GM06990 (cell line): ENCODE results near the gene USF2.
A peak's percentile ranks its signal among the peaks of the same experiment; 100 is the strongest.

Experiments
- DNase-seq: peaks from one replicate; pipeline ENCODE4 v3.0.0-alpha.2; 2011; ENCODE audit not compliant: insufficient read length; ENCODE audit errors: extremely low read depth
- H3K27me3 ChIP-seq: replicated peaks from 2 replicates; pipeline ENCODE4 v1.6.0; 2011; ENCODE audit warnings: low read length; ENCODE audit not compliant: control insufficient read depth, insufficient read depth
- H3K36me3 ChIP-seq: 2 replicates; pipeline ENCODE4 v1.5.1; 2011; ENCODE audit warnings: low read length; ENCODE audit not compliant: control insufficient read depth, insufficient read depth
- H3K4me3 ChIP-seq: replicated peaks from 2 replicates; pipeline ENCODE4 v1.5.1; 2011; ENCODE audit warnings: low read depth, mild to moderate bottlenecking, control low read depth, low read length
- TF ChIP-seq, protein P1 (sequence below): IDR thresholded peaks from 2 replicates; pipeline ENCODE4 v1.5.1; 2011; ENCODE audit warnings: low read length, control low read depth, mild to moderate bottlenecking, inconsistent platforms; ENCODE audit not compliant: insufficient read depth, poor library complexity, severe bottlenecking

The USF2 gene

DNA sequence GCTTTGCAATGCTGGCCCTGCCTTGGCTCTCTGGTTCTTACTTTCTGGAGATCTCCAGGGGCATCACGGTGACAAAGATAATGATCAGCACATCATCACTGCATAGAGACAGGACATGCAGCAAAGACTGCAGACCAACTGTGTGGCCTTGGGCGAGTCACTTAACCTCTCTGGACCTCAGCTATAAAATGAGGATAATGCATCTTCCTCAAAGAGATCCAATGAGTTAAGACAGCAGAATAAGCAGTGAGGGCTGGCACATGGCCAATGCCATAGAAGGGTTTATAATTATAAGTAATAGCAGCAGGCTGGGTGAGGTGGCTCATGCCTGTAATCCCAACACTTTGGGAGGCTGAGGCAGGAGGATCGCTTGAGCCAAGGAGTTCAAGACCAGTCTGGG, 25.6 kb downstream of the USF2 start:
- DNase-seq: no peak

DNA sequence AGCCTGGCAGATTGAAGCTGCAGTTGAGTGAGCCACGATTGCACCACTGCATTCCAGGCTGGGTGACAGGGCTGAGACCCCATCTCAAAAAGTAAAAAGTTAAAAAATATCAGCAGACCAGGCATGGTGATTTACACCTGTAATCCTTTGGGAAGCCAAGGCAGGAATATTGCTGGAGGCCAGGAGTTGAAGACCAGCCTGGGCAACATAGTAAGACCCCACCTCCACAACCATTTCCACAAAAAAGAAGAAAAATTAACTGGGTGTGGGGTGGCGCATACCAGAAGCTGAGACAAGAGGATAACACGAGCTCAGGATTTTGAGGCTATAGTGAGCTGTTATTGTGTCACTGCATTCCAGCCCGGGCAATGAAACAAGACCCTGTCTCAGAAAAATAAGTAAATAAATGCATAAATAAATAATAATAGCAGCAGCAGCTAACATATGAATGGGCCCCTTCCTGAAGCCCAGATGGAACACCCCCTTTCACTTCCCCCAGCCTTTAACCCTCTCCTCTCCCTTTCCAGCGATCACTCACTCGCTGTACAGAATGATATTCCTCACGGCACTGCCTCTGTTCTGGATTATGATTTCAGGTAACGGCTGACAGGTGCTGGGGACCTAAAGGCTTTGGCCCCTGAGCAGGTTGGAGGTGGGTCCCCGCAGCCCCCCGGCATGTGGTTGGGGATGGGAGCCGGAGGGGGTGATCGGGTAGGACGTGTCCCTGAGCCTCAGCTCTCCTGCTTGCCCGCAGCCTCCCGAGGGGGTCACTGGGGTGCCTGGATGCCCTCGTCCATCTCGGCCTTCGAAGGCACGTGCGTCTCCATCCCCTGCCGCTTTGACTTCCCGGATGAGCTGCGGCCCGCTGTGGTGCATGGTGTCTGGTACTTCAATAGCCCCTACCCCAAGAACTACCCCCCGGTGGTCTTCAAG, 26.4 kb downstream of the USF2 start:
- Histone ChIP-seq H3K4me3 (no peak overlapping the region), H3K27me3 (no peaks in the 10 kb centered on the region), H3K36me3 (no peaks in the 10 kb centered on the region)
- TF ChIP-seq, protein P1, sequence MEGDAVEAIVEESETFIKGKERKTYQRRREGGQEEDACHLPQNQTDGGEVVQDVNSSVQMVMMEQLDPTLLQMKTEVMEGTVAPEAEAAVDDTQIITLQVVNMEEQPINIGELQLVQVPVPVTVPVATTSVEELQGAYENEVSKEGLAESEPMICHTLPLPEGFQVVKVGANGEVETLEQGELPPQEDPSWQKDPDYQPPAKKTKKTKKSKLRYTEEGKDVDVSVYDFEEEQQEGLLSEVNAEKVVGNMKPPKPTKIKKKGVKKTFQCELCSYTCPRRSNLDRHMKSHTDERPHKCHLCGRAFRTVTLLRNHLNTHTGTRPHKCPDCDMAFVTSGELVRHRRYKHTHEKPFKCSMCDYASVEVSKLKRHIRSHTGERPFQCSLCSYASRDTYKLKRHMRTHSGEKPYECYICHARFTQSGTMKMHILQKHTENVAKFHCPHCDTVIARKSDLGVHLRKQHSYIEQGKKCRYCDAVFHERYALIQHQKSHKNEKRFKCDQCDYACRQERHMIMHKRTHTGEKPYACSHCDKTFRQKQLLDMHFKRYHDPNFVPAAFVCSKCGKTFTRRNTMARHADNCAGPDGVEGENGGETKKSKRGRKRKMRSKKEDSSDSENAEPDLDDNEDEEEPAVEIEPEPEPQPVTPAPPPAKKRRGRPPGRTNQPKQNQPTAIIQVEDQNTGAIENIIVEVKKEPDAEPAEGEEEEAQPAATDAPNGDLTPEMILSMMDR: no peak
- no peak for DNase-seq

More for the DNA sequence above, 25.6 kb downstream of the USF2 start:
- Histone ChIP-seq H3K4me3 (no peak overlapping the region), H3K27me3 (no peaks in the 10 kb centered on the region), H3K36me3 (no peaks in the 10 kb centered on the region)
- TF ChIP-seq, protein P1: no peak

DNA sequence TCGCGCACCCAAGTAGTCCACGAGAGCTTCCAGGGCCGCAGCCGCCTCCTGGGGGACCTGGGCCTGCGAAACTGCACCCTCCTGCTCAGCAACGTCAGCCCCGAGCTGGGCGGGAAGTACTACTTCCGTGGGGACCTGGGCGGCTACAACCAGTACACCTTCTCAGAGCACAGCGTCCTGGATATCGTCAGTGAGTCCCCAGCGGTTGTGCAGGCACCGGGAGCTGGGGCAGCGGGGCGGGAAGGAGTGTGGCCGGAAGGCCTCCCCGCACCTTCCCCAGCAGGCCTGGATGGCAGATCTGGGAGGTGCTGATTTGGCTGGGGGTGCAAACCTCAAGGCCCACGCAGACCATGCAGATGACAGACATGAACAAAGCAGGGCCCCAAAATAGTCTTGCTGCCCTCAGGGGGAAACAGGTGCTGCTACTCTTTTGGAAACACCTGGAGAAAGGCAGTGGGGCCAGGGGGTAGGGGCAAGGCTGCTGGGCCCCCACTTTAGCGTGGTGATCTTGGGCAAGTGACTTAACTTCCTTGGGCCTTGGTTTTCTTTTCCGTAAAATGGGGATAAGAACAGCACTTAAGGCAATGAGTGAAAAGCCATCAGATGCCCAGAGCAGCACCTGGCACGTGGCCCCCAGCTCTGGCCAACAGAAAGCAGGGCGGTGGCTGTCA, 27.2 kb downstream of the USF2 start:
- TF ChIP-seq, protein P1: no peak
- Histone ChIP-seq H3K36me3 (no peaks in the 10 kb centered on the region), H3K4me3 (no peak overlapping the region), H3K27me3 (no peaks in the 10 kb centered on the region)
- DNase-seq: peak; percentile 86

DNA sequence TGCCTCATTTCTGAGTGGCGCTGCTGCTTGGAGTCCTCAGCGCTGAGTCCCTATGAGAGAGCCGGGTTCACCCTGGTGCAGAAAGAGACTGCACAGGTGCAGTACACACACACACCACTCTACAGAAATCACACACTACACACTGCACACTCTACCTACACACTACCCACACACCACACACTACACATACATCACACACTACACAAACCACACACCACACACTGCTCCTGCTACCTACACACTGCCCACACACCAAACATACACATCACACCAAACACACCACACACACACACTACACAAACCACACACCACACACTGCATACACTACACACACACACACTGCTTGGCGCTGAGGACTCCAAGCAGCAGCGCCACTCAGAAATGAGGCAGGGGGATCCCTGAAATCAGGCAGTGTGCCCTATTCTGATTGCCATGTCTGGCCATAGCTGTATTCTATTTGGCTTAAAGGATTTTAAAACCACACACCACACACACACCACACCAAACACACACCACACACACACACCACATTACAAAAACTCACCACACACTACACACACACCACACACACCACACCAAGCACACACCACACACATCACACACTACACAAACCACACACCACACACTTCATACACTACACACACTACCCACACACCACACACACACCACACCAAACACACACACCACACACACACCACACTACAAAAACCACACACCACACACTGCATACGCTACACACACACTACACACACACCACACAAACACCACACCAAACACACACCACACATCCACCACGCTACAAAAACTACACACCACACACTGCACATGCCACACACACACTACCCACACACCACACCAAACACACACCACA, 28.1 kb downstream of the USF2 start:
- TF ChIP-seq, protein P1: no peak
- Histone ChIP-seq H3K4me3 (no peak overlapping the region), H3K27me3 (no peaks in the 10 kb centered on the region), H3K36me3 (no peaks in the 10 kb centered on the region)
- DNase-seq: no peak

DNA sequence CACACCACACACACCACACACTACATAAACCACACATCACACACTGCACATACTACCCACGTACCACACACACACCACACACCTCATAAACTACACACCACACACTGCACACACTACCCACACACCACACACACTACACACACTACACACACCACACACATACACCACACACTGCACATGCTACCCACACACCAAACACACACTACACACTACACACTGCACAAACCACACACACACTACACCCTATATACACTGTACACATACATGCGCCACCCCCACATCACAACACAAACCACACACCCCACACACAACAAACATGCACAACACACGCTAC, 28.7 kb downstream of the USF2 start:
- TF ChIP-seq, protein P1: no peak
- Histone ChIP-seq H3K27me3 (no peaks in the 10 kb centered on the region), H3K4me3 (no peak overlapping the region), H3K36me3 (no peaks in the 10 kb centered on the region)
- no peak for DNase-seq
